SK-N-SH treated with all-trans-retinoic acid at 6 μM for 48 hours (cell line): Measurements from ENCODE around the gene CRLF1.

ENCODE experiments used
- ATAC-seq: fragments of 200-7000 bp; cut with Tn5 transposase; 3 replicates; pipeline ENCODE4 v1.9.1; 2020; ENCODE audit warnings: mild to moderate bottlenecking, moderate library complexity
- ARNTL ChIP-seq: fragments of 450-650 bp; formaldehyde crosslinking; IDR thresholded peaks from 2 replicates; pipeline ENCODE4 v1.5.0; 2020; ENCODE audit warnings: low read depth, mild to moderate bottlenecking, moderate library complexity, borderline replicate concordance
- BACH2 ChIP-seq: fragments of 250-450 bp; sonication (Bioruptor Pico); IDR thresholded peaks from 2 replicates; pipeline ENCODE4 v1.9.0; 2021; ENCODE audit warnings: mild to moderate bottlenecking, borderline replicate concordance
- CREB5 ChIP-seq: fragments of 250-450 bp; sonication (Bioruptor Pico); IDR thresholded peaks from 2 replicates; pipeline ENCODE4 v1.5.1; 2020; ENCODE audit warnings: low read depth, mild to moderate bottlenecking, moderate library complexity
- CSDC2 ChIP-seq: fragments of 250-450 bp; sonication (Bioruptor Pico); IDR thresholded peaks from 2 replicates; pipeline ENCODE4 v1.5.0; 2020; ENCODE audit warnings: mild to moderate bottlenecking, moderate library complexity
- CSRNP3 ChIP-seq: fragments of 250-450 bp; sonication (Bioruptor Pico); IDR thresholded peaks from 2 replicates; pipeline ENCODE4 v1.5.1; 2021; ENCODE audit warnings: mild to moderate bottlenecking, moderate library complexity
- GLIS3 ChIP-seq: fragments of 250-450 bp; sonication (Bioruptor Pico); IDR thresholded peaks from 2 replicates; pipeline ENCODE4 v1.5.0; 2020; ENCODE audit warnings: mild to moderate bottlenecking, moderate library complexity
- ISL1 ChIP-seq: fragments of 250-450 bp; sonication (Bioruptor Pico); IDR thresholded peaks from 2 replicates; pipeline ENCODE4 v2.1.2; 2022; ENCODE audit warnings: mild to moderate bottlenecking, moderate library complexity
- OSR1 ChIP-seq: fragments of 250-450 bp; sonication (Bioruptor Pico); IDR thresholded peaks from 2 replicates; pipeline ENCODE4 v1.8.0; 2022; ENCODE audit warnings: moderate library complexity, mild to moderate bottlenecking, inconsistent platforms
- PATZ1 ChIP-seq: fragments of 250-450 bp; sonication (Bioruptor Pico); IDR thresholded peaks from 2 replicates; pipeline ENCODE4 v1.8.0; 2020; ENCODE audit warnings: mild to moderate bottlenecking, moderate library complexity, borderline replicate concordance
- POU6F1 ChIP-seq: fragments of 250-450 bp; sonication (Bioruptor Pico); IDR thresholded peaks from 2 replicates; pipeline ENCODE4 v1.8.0; 2021; ENCODE audit warnings: low read depth, mild to moderate bottlenecking, moderate library complexity, borderline replicate concordance
- PPARA ChIP-seq: fragments of 250-450 bp; sonication (Bioruptor Pico); IDR thresholded peaks from 2 replicates; pipeline ENCODE4 v1.5.0; 2020; ENCODE audit warnings: mild to moderate bottlenecking, borderline replicate concordance
- RARB ChIP-seq: fragments of 250-450 bp; sonication (Bioruptor Pico); IDR thresholded peaks from 2 replicates; pipeline ENCODE4 v1.8.0; 2021; ENCODE audit warnings: mild to moderate bottlenecking, moderate library complexity
- SNAI2 ChIP-seq: fragments of 250-450 bp; sonication (Bioruptor Pico); IDR thresholded peaks from 2 replicates; pipeline ENCODE4 v1.5.0; 2020; ENCODE audit warnings: mild to moderate bottlenecking, moderate library complexity
- TCF4 ChIP-seq: fragments of 250-450 bp; sonication (Bioruptor Pico); IDR thresholded peaks from 2 replicates; pipeline ENCODE4 v1.8.0; 2021; ENCODE audit warnings: mild to moderate bottlenecking, moderate library complexity, borderline replicate concordance
- TOX ChIP-seq: fragments of 250-450 bp; sonication (Bioruptor Pico); IDR thresholded peaks from 2 replicates; pipeline ENCODE4 v1.8.0; 2021; ENCODE audit warnings: mild to moderate bottlenecking, moderate library complexity, borderline replicate concordance
- TSHZ2 ChIP-seq: fragments of 250-450 bp; sonication (Bioruptor Pico); IDR thresholded peaks from 2 replicates; pipeline ENCODE4 v1.5.0; 2020; ENCODE audit warnings: mild to moderate bottlenecking, moderate library complexity
- ZC3H10 ChIP-seq: fragments of 250-450 bp; sonication (Bioruptor Pico); IDR thresholded peaks from 2 replicates; pipeline ENCODE4 v1.5.1; 2021; ENCODE audit warnings: mild to moderate bottlenecking, moderate library complexity
- ZFP3 ChIP-seq: fragments of 250-450 bp; sonication (Bioruptor Pico); IDR thresholded peaks from 2 replicates; pipeline ENCODE4 v1.5.0; 2020; ENCODE audit warnings: mild to moderate bottlenecking, moderate library complexity
- ZFP30 ChIP-seq: fragments of 450-650 bp; formaldehyde crosslinking; IDR thresholded peaks from 2 replicates; pipeline ENCODE4 v1.5.0; 2022; ENCODE audit warnings: mild to moderate bottlenecking, moderate library complexity
- ZNF70 ChIP-seq: fragments of 450-650 bp; formaldehyde crosslinking; IDR thresholded peaks from 2 replicates; pipeline ENCODE4 v1.5.0; 2020; ENCODE audit warnings: mild to moderate bottlenecking, moderate library complexity
- ZNF8 ChIP-seq: fragments of 450-650 bp; formaldehyde crosslinking; IDR thresholded peaks from 2 replicates; pipeline ENCODE4 v1.5.0; 2020; ENCODE audit warnings: mild to moderate bottlenecking, moderate library complexity

CRLF1 gene

GRCh38 chr19:18610245-18610555 lies 3.6 kb upstream of the CRLF1 start:
- no peak for TF ChIP-seq RARB (CRISPR knock-in tag)
- no peak for TF ChIP-seq ARNTL (CRISPR knock-in tag)
- TF ChIP-seq GLIS3: no peak
- no peak for TF ChIP-seq ZC3H10 (CRISPR knock-in tag)
- TF ChIP-seq SNAI2 (CRISPR knock-in tag): no peak
- TF ChIP-seq TOX (CRISPR knock-in tag): no peak
- TF ChIP-seq ZFP3: no peak
- no peak for TF ChIP-seq ZNF8 (CRISPR knock-in tag)
- TF ChIP-seq BACH2 (CRISPR knock-in tag): no peak
- no peak for TF ChIP-seq ISL1
- no peak for TF ChIP-seq CSDC2
- no peak for TF ChIP-seq TCF4 (CRISPR knock-in tag)
- TF ChIP-seq ZFP30 (CRISPR knock-in tag): no peak
- TF ChIP-seq CREB5 (CRISPR knock-in tag): no peak
- no peak for TF ChIP-seq CSRNP3 (CRISPR knock-in tag)
- no peak for TF ChIP-seq OSR1 (CRISPR knock-in tag)
- TF ChIP-seq ZNF70 (CRISPR knock-in tag): no peak
- no peak for TF ChIP-seq PPARA
- ATAC-seq: no peak; the same call in 2 of the 3 replicates

- TF ChIP-seq ZNF70 (CRISPR knock-in tag) (no peak), PPARA (no peak), TSHZ2 (CRISPR knock-in tag) (no peak), ZFP30 (CRISPR knock-in tag) (no peak), OSR1 (CRISPR knock-in tag) (no peak), POU6F1 (no peak), ARNTL (CRISPR knock-in tag) (no peak), TCF4 (CRISPR knock-in tag) (no peak), CSRNP3 (CRISPR knock-in tag) (no peak), GLIS3 (no peak), ISL1 (no peak), PATZ1 (CRISPR knock-in tag) (no peak), ZNF8 (CRISPR knock-in tag) (no peak), ZC3H10 (CRISPR knock-in tag) (no peak), TOX (CRISPR knock-in tag) (no peak)
- no peak for ATAC-seq
These were observed 3.1 kb upstream of the CRLF1 start for GRCh38 chr19:18609717-18610051.
